ENCODE data around the gene MYL1. TPM values are rescaled to one million over a fixed set of nuclear protein-coding genes. Genes with fewer than 3 reads are reported as not detected.

MYL1 gene
- total RNA-seq, 1 experiment from 2014 or later = not detected

DNA sequence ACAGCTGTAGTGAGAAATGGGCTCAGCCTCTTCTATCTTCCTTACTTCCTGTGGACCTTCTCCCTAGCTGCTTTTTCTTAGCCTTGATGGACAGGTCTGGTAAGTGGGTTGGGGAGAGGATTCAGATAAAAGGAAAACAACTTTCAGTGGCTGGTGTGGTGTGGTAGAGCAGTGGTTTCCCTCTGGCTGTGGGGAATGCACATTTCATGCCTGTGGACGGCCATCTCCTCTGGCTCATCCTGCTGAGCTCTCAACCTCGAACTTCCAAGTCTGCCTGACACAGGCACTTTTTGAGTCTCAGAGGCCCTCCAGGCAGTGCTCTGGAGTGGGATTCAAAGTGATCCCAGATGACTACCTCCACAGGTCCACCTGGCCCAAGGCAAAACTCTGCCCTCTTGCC, 51.1 kb downstream of the MYL1 start:
- no peaks in the 10 kb centered on the region for H3K79me2 ChIP-seq (ENCODE audit: low read length)
- H3K9ac ChIP-seq (ENCODE audit: low read length) = no peak overlapping the region
- no peak overlapping the region for H3K4me2 ChIP-seq (ENCODE audit: low read depth, low read length, poor library complexity, severe bottlenecking)
- H4K20me1 ChIP-seq (ENCODE audit: insufficient read depth, low read depth, low read length) = no peaks in the 10 kb centered on the region
- H3K9me2 ChIP-seq (replicated peaks; ENCODE audit: insufficient read depth, low read length) = no peaks in the 10 kb centered on the region
- H3K27me3 ChIP-seq (ENCODE audit: low read length) = no peaks in the 10 kb centered on the region
- no peaks in the 10 kb centered on the region for H3K4me1 ChIP-seq (ENCODE audit: low read length)
- H3K27ac ChIP-seq (ENCODE audit: low read length) = no peak overlapping the region
- H3K9me3 ChIP-seq (ENCODE audit: low read length) = no peaks in the 10 kb centered on the region
- no peak overlapping the region for H3K4me3 ChIP-seq (ENCODE audit: low read length)
- H2AFZ ChIP-seq (ENCODE audit: low read length) = no peak overlapping the region
- no peak for DNase-seq
- H3K36me3 ChIP-seq (ENCODE audit: insufficient read depth, low read length) = no peaks in the 10 kb centered on the region

DNA sequence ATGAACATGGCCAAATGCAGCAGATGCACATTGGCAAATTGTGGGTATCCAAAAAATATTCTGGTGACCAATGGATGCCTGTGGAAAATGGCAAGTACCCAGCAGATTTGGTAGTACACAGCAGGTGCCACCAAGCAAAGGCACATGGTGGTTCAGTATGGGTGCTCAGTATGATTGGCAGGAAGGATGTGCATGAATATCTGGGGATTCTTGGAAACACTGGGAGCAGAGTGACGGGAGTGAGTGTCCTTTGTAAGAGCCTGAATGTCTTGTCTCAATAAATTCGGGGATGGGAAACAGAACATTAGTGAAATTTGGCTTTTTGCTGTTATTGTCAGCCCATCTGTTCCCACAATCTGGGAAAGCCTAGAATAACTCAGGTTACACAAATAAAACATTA, 52.9 kb downstream of the MYL1 start:
- Histone ChIP-seq H3K27me3 (ENCODE audit: low read length) (no peaks in the 10 kb centered on the region), H3K4me3 (ENCODE audit: low read length) (no peak overlapping the region), H3K4me2 (ENCODE audit: low read depth, low read length, poor library complexity, severe bottlenecking) (no peak overlapping the region), H3K9ac (ENCODE audit: low read length) (no peak overlapping the region), H2AFZ (ENCODE audit: low read length) (no peak overlapping the region), H3K9me3 (ENCODE audit: low read length) (no peaks in the 10 kb centered on the region), H3K4me1 (ENCODE audit: low read length) (no peaks in the 10 kb centered on the region), H3K27ac (ENCODE audit: low read length) (no peak overlapping the region), H4K20me1 (ENCODE audit: insufficient read depth, low read depth, low read length) (no peaks in the 10 kb centered on the region), H3K9me2 (replicated peaks; ENCODE audit: insufficient read depth, low read length) (no peaks in the 10 kb centered on the region), H3K36me3 (ENCODE audit: insufficient read depth, low read length) (no peaks in the 10 kb centered on the region), H3K79me2 (ENCODE audit: low read length) (no peaks in the 10 kb centered on the region)
- no peak for DNase-seq

DNA sequence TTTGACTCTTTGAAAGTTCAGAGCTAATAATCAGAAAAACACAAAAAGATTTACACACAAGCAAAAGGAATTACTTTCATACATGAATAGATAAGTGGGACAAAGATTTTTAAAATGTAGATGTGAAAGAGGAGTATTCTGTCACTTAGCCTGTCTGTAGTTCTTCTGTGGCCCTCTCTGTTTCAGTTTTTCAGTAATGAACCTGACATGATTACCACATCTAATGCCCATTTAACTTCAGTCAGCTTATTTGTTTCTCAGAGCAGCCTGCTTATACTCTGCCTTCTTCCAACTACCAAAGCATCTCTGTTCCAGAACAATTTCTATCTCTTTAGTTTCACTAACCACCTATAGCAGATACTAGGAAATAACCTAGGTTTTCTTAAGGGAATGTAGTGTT, 55.3 kb downstream of the MYL1 start:
- H3K9me3 ChIP-seq (ENCODE audit: low read length) = no peaks in the 10 kb centered on the region
- H3K9ac ChIP-seq (ENCODE audit: low read length) = no peak overlapping the region
- H3K27me3 ChIP-seq (ENCODE audit: low read length) = no peaks in the 10 kb centered on the region
- no peak overlapping the region for H3K4me3 ChIP-seq (ENCODE audit: low read length)
- H3K4me2 ChIP-seq (ENCODE audit: low read depth, low read length, poor library complexity, severe bottlenecking) = no peak overlapping the region
- no peaks in the 10 kb centered on the region for H3K4me1 ChIP-seq (ENCODE audit: low read length)
- no peaks in the 10 kb centered on the region for H3K79me2 ChIP-seq (ENCODE audit: low read length)
- H3K36me3 ChIP-seq (ENCODE audit: insufficient read depth, low read length) = no peaks in the 10 kb centered on the region
- no peak overlapping the region for H2AFZ ChIP-seq (ENCODE audit: low read length)
- no peak for DNase-seq
- H4K20me1 ChIP-seq (ENCODE audit: insufficient read depth, low read depth, low read length) = no peaks in the 10 kb centered on the region
- no peak overlapping the region for H3K27ac ChIP-seq (ENCODE audit: low read length)
- H3K9me2 ChIP-seq (replicated peaks; ENCODE audit: insufficient read depth, low read length) = no peaks in the 10 kb centered on the region

DNA sequence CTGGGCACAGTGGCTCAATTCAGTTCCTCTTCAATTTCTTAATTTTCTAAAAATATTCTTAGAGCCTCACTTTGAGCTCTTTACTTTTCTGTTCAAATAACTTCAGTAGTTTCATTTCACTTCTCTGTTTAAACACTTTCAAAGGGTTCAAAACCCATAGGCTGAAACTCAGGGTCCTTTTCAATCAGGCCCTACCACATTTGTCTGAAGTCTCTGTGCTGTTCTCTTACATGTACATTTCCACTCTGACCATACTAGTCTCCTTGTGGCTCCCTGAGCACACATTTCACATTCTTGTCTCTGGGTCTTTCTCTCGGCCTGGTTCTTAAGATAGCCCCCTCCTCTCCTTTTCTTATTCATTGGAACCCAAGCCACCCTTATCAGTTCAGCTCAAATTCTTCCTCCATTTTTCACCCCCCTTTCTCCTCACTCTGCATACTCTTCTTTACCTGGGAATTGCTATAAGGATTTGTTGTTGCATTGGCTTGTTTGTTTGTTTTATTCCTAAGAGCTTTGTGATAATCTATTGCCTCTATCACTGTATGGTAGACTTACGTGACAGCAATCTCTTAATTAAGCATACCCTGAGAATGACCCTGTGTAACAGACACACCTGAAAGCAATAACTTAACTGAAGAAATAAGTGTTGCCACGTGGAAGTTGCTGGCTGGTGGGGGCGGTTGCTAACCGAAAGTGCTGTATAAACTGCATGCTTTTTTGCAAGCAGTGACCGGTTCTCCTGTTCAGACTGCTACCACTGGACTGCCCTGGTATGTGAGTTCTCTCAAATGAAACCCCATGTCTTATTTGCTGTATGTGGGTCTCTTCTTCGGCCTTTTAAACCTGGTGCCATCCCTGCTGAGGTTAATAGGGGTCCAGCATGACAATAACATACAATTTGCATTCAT, 62.0 kb downstream of the MYL1 start:
- no peak overlapping the region for H3K9ac ChIP-seq (ENCODE audit: low read length)
- no peaks in the 10 kb centered on the region for H3K9me2 ChIP-seq (replicated peaks; ENCODE audit: insufficient read depth, low read length)
- no peak overlapping the region for H3K4me2 ChIP-seq (ENCODE audit: low read depth, low read length, poor library complexity, severe bottlenecking)
- H3K4me1 ChIP-seq (ENCODE audit: low read length) = no peaks in the 10 kb centered on the region
- H3K79me2 ChIP-seq (ENCODE audit: low read length) = no peaks in the 10 kb centered on the region
- no peak for DNase-seq
- H2AFZ ChIP-seq (ENCODE audit: low read length) = no peak overlapping the region
- no peaks in the 10 kb centered on the region for H3K27me3 ChIP-seq (ENCODE audit: low read length)
- H3K27ac ChIP-seq (ENCODE audit: low read length) = no peak overlapping the region
- no peaks in the 10 kb centered on the region for H4K20me1 ChIP-seq (ENCODE audit: insufficient read depth, low read depth, low read length)
- H3K36me3 ChIP-seq (ENCODE audit: insufficient read depth, low read length) = no peaks in the 10 kb centered on the region
- H3K4me3 ChIP-seq (ENCODE audit: low read length) = no peak overlapping the region
- H3K9me3 ChIP-seq (ENCODE audit: low read length) = no peaks in the 10 kb centered on the region

DNA sequence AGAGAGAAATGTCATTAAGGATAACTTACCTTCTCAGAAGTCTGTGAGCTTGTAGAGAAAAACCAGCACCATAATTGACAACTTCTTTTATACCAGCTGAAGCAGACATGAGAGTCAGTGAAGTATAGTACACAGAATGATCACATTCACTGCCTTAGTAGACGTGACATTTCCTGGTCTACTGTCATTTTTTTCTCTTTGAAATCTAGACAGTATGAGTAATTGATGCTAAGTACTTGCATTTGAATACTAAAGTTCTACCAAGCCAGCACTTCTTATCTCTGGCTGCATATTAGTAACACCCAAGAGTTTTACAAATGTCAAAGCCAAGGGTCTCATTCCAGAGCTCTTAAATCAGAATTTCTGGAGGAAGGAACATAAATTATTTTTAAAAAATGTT, 64.4 kb downstream of the MYL1 start:
- Histone ChIP-seq H3K36me3 (ENCODE audit: insufficient read depth, low read length) (no peaks in the 10 kb centered on the region), H4K20me1 (ENCODE audit: insufficient read depth, low read depth, low read length) (no peaks in the 10 kb centered on the region), H3K79me2 (ENCODE audit: low read length) (no peaks in the 10 kb centered on the region), H3K9ac (ENCODE audit: low read length) (no peak overlapping the region), H3K9me2 (replicated peaks; ENCODE audit: insufficient read depth, low read length) (no peaks in the 10 kb centered on the region), H3K4me3 (ENCODE audit: low read length) (no peak overlapping the region), H3K4me1 (ENCODE audit: low read length) (no peaks in the 10 kb centered on the region), H3K9me3 (ENCODE audit: low read length) (no peaks in the 10 kb centered on the region), H3K4me2 (ENCODE audit: low read depth, low read length, poor library complexity, severe bottlenecking) (no peak overlapping the region), H2AFZ (ENCODE audit: low read length) (no peak overlapping the region), H3K27ac (ENCODE audit: low read length) (no peak overlapping the region), H3K27me3 (ENCODE audit: low read length) (no peaks in the 10 kb centered on the region)
- no peak for DNase-seq

Small RNA genes within 50 kb of the gene (small RNA-seq; reads per million reads assigned to genes)
- not detected for gene RF00019

Other genes with a start within 250 kb of the MYL1 start
- 11.3 and 26.1 TPM in 2 replicates for gene KANSL1L, start 143.8 kb downstream of the MYL1 start, total RNA-seq (2014; rRNA removed; shearing (Covaris generic); ENCODE audit: low replicate concordance)
- gene ACADL, start 89.7 kb downstream of the MYL1 start, total RNA-seq (2014; rRNA removed; shearing (Covaris generic); ENCODE audit: low replicate concordance) = not detected in 2 replicates
- 48.7 and 126 TPM in 2 replicates for gene LANCL1, start 161.6 kb upstream of the MYL1 start, total RNA-seq (2014; rRNA removed; shearing (Covaris generic); ENCODE audit: low replicate concordance)
- 2.8 and 5.0 TPM in 2 replicates for gene CPS1, start 241.4 kb upstream of the MYL1 start, total RNA-seq (2014; rRNA removed; shearing (Covaris generic); ENCODE audit: low replicate concordance)

All from Karpas-422 (cell line).